ENCODE data around the gene MYL5.
"Not testable (repeated sequence)": the region's sequence is repeated elsewhere in the genome, so short reads cannot be mapped to it uniquely, and the experiment has no call there.

MYL5 gene

GRCh38 chr4:687048-687970, 13.0 kb downstream of the MYL5 start:
- DNase-seq, result no peak

GRCh38 chr4:687971-688853, 13.9 kb downstream of the MYL5 start:
- DNase-seq, result no peak

- no peak for DNase-seq
Measured at GRCh38 chr4:688854-689681, 14.7 kb downstream of the MYL5 start, which contains the start of gene SLC49A3. Gene SLC49A3, minus strand, starts transcription at chr4:689151. Its CDS starts 24 bp downstream, at chr4:689127.

GRCh38 chr4:689723-690122, 15.4 kb downstream of the MYL5 start:
- DNase-seq, result no peak

- DNase-seq, result no peak
Measured at GRCh38 chr4:692771-693554, 18.6 kb downstream of the MYL5 start.

GRCh38 chr4:694341-694940, 20.1 kb downstream of the MYL5 start:
- not testable (repeated sequence) for DNase-seq

GRCh38 chr4:699816-700580, 25.7 kb downstream of the MYL5 start:
- DNase-seq, result no peak

- DNase-seq, result no peak
Measured at GRCh38 chr4:700587-701264, 26.4 kb downstream of the MYL5 start.

GRCh38 chr4:702618-703048, 28.3 kb downstream of the MYL5 start:
- no peak for DNase-seq

- no peak for DNase-seq
Measured at GRCh38 chr4:703336-704197, 29.2 kb downstream of the MYL5 start.

- DNase-seq, result no peak
Measured at GRCh38 chr4:704198-704891, 30.0 kb downstream of the MYL5 start.

- no peak for DNase-seq
Measured at GRCh38 chr4:704971-705277, 30.6 kb downstream of the MYL5 start.

GRCh38 chr4:705278-706082, 31.1 kb downstream of the MYL5 start, which contains the start of gene PCGF3:
Gene PCGF3, plus strand, starts transcription at chr4:705832. Its CDS starts 27,849 bp downstream, at chr4:733681.
- DNase-seq, result peak; percentile 86 to 98 (median 96)

- DNase-seq, result not testable (repeated sequence)
Measured at GRCh38 chr4:706083-706633, 31.8 kb downstream of the MYL5 start.

- no peak for DNase-seq
Measured at GRCh38 chr4:706834-707598, 32.7 kb downstream of the MYL5 start.
